ENCODE results near the gene SNED1.

SNED1 gene

GRCh38 chr2:241129086-241129871, 130.9 kb downstream of the SNED1 start:
- no peak for DNase-seq (ENCODE audit: low read depth in 2 of 2)

- DNase-seq (ENCODE audit: low read depth in 2 of 2): no peak
Measured at GRCh38 chr2:241130316-241130715, 131.9 kb downstream of the SNED1 start.

- DNase-seq (ENCODE audit: low read depth in 2 of 2): no peak
Measured at GRCh38 chr2:241131531-241131930, 133.1 kb downstream of the SNED1 start.

- no peak for DNase-seq (ENCODE audit: low read depth in 2 of 2)
Measured at GRCh38 chr2:241132538-241133435, 134.4 kb downstream of the SNED1 start.

GRCh38 chr2:241133436-241133820, 135.0 kb downstream of the SNED1 start:
- DNase-seq (ENCODE audit: low read depth in 2 of 2): no peak

DNA sequence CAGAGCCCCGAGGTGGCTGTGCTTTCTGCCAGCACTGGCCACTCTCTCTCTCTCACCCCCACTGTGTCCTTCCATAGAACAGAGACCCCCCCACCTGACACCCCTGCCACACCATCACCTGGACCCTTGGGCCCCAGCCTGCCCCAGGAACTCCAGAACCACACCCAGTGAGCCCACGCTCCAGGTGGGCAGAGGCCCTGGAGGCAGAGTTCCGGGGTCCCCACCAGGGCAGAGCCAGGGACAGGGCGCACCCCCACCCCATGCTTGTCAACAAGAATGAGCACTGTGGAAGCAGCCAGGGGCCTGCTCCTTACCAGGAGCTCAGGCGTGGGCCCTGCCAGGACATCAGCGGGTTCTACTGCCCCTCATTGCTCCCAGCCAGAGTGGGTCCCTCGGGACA, 136.3 kb downstream of the SNED1 start:
- DNase-seq (ENCODE audit: low read depth in 2 of 2): no peak

- no peak for DNase-seq (ENCODE audit: low read depth in 2 of 2)
Measured at GRCh38 chr2:241135737-241136136, 137.3 kb downstream of the SNED1 start.

DNA sequence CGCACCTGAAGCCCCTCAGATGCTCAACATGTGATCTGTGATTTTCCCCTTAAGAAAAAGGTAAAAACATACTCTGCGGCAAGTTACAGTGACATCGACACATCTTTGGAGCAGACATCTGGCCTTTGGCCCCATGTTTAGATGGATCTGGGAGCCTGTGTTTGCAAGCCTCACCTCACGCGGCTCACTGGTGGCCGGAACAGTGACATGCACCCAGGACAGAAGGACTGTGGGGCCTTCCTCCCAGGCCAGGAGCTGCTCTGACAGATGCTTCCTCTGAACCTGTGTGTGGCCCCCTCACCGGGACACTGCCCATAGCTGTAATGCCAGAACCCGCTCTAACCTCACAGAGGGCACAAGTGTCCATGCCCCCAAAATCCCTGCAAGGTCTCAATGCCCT, 137.8 kb downstream of the SNED1 start:
- DNase-seq (ENCODE audit: low read depth in 2 of 2): no peak

DNA sequence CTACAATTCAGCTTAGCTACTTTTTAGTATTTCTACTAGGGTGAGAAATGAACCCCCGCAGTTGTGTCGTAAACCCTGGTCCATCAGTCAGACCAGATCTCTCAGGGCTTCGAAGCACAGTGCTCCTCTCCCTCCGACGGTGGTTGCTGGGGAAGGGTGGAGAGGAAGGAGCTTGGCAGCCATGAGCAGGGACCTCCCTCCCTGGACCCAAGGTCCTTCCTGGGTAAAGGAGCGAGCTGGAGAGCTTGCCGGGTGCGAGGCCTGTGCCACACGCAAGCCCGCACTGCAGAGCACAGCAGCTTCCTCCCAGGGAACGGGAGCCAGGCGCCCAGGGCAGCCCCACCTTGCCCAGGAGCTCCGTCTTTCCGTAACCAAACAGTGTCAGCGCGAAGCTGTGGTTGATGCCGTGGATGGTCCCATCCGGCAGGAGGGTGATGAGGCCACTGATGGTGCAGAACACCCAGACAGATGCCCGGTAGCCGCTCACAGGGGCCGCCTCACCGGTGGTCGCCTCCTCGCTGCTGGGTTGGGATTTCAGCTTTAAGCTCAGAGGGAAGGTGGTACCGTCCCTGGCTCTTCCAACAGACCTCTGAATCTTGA, 138.3 kb downstream of the SNED1 start:
- no peak for DNase-seq (ENCODE audit: low read depth in 2 of 2)

- DNase-seq (ENCODE audit: low read depth in 2 of 2): no peak
Measured at GRCh38 chr2:241137276-241138190, 139.1 kb downstream of the SNED1 start.

DNA sequence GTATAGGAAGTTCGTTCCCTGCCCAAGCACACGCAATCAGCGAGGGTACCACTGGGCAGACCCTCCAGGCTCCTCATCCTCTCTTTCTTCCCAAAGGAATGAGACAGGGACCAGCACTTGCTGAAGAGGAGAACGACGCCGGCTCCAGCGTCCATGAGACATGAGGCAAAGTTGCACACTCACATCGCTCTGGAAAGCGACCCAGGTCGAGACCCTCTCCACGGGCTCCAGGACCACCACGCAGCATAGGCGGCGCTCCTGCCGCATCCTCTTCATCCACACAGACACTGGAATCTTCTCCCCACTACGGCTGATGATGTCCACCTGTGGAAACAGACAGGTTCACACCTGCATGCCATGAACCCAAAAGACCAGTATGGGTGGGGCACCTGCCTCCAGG, 140.1 kb downstream of the SNED1 start:
- no peak for DNase-seq (ENCODE audit: low read depth in 2 of 2)

DNA sequence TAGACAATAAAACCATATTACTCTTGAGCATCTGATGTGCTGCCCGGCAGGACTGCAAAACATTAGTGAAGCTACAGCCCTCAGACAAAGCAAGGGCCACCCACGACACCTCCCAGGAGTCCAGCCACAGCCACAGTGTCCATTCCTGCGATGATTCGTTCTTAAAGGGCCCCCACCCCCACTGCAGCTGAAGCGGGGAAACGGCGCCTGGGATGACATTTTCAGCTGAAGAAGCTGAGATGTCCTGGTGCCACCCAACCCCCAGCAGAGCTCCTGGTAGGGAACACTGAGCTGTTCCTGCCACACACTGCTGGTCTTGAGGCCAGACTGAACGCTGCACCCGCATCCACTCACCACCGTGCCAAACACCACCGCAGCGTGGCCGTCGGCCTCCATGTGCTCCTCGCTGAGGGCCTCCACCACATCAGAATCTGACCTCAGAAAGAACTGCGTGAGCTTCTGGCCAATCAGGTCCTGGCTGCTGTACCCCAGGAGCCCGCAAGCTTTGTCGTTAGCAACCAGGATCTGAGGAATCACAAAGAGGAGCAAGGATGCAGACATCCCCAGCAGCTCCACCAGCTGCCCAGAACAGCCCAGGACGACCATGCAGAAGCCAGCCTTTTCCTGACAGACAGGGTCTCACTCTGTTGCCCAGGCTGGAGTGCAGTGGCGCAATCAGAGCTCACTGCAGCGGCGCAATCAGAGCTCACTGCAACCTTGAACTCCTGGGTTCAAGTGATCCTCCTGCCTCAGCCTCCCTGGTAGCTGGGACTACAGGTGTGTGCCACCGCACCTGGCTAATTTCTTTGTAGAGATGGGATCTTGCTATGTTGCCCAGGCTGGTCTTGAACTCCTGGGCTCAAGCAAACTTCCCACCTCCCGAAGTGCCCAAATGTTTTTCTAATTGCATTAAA, 141.4 kb downstream of the SNED1 start:
- no peak for DNase-seq (ENCODE audit: low read depth in 2 of 2)

- no peak for DNase-seq (ENCODE audit: low read depth in 2 of 2)
Measured at GRCh38 chr2:241140445-241140840, 142.0 kb downstream of the SNED1 start.

DNA sequence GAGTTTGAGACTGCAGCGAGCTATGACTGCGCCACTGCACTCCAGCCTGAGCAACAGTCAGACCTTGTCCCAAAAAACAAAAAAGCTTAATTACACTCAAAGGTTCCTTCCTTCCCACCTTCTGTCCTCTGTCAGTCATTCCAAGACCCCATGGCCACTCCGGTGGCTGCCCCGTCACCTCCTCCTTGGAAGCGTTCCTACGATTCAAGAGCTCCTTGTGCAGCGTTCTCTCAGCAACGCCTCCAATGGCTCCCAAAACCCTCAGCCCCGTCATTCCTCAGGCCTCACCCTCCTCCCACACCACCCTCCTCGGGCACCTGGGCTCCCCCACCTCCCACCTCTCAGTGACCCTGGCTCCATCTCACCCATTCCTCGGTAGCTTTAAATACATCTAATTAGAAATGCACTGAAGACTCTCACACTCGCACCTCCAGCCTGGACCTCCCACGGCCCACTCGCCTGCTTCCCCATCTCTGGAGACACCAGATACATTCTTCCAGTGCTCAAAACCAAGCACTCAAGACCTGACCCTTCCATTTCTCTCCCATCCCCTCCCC, 142.9 kb downstream of the SNED1 start:
- DNase-seq (ENCODE audit: low read depth in 2 of 2): no peak

- no peak for DNase-seq (ENCODE audit: low read depth in 2 of 2)
Measured at GRCh38 chr2:241142063-241142462, 143.6 kb downstream of the SNED1 start.

DNA sequence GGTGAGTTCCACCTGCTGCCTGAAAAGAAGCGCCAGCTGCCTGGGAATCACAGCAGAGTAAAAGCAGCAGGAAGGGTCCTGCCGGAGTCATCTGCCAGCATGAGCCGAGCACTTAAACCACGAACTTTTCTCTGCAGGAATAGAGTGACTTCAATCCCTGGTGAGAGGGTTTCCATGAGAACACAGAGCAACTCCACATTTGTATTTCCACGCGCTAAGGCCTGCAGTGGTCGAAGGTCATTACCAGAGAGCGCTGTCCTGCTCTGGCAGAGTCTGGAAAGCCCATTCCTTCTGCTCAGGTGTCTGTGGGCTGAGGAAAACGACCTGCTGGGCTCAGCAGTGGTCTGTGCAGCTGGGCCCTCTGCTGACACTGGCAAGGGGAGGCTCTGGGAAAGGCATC, 144.2 kb downstream of the SNED1 start:
- DNase-seq (ENCODE audit: low read depth in 2 of 2): no peak
